ENCODE data around the gene SLC35D1.

The SLC35D1 gene

DNA sequence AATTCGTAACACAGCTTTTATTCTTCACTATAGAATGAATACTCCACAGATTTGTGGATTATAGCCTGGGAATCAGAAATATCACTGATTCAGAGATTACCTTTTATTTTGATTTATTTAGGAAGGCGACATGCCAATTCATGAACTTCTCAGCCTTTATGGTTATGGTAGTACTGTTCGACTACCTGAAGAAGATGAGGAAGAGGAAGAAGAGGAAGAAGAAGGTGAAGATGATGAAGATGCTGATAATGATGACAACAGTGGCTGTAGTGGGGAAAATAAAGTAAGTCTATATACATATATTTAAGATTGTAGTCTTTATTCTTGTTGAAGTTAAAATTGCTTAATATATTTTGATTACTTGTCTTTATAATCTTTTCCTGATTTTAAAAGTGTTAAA is 96.0 kb downstream of the SLC35D1 start:
- H3K4me3 ChIP-seq (ENCODE audit: low read length): no peak overlapping the region
- DNase-seq (ENCODE audit: low read depth): no peak
- TF ChIP-seq, protein P1, sequence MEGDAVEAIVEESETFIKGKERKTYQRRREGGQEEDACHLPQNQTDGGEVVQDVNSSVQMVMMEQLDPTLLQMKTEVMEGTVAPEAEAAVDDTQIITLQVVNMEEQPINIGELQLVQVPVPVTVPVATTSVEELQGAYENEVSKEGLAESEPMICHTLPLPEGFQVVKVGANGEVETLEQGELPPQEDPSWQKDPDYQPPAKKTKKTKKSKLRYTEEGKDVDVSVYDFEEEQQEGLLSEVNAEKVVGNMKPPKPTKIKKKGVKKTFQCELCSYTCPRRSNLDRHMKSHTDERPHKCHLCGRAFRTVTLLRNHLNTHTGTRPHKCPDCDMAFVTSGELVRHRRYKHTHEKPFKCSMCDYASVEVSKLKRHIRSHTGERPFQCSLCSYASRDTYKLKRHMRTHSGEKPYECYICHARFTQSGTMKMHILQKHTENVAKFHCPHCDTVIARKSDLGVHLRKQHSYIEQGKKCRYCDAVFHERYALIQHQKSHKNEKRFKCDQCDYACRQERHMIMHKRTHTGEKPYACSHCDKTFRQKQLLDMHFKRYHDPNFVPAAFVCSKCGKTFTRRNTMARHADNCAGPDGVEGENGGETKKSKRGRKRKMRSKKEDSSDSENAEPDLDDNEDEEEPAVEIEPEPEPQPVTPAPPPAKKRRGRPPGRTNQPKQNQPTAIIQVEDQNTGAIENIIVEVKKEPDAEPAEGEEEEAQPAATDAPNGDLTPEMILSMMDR (IDR thresholded peaks at IDR 0.05; ENCODE audit: insufficient read depth, low read depth, low read length, missing control alignments): no peak

DNA sequence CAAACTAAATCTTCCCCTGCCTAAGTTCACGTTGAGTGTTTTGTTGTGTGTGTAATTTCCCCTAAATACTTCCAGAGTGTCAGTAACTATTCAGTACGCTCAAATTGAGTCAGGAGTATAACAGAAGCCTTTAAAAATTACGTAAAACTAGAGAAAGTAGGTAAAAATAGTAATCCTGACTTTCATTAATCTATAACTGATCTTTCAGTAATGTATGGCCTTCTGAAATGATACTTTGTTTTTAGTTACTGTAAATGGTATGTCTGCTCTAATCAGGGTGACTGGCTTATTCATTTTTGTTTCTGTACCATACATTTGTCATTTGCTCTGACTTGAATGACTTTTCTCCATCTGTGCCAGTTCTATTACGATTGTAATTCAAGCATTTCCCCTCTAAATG is 99.7 kb downstream of the SLC35D1 start:
- TF ChIP-seq, protein P1 (IDR thresholded peaks at IDR 0.05; ENCODE audit: insufficient read depth, low read depth, low read length, missing control alignments): no peak
- no peak overlapping the region for H3K4me3 ChIP-seq (ENCODE audit: low read length)
- DNase-seq (ENCODE audit: low read depth): no peak

DNA sequence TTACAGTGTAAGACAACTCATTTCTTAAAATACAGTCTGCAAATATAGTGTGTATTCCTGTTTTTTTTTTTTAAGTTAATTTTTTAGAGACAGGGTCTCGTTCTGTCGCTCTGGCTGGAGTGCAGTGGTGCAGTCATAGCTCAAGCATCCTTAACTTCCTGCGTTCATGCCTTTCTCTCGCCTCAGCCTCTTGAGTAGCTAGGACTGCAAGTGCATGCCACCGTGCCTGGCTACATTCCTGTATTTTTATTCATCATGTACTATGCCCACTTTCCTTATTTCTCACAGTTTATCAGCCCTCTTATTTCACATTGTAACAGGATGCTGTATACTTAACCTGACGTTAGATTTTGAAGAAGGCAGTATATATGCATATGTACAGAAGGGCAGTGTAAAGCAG is 102.4 kb downstream of the SLC35D1 start:
- DNase-seq (ENCODE audit: low read depth): peak; percentile 76
- no peak overlapping the region for H3K4me3 ChIP-seq (ENCODE audit: low read length)
- TF ChIP-seq, protein P1 (IDR thresholded peaks at IDR 0.05; ENCODE audit: insufficient read depth, low read depth, low read length, missing control alignments): no peak
